WERI-Rb-1 (cell line): ENCODE measurements around the gene PRKAR1A.

Experiments used
- DNase-seq: peaks from one replicate; pipeline ENCODE4 v3.0.0-alpha.2; 2020
- H3K27ac ChIP-seq: fragments of 250-450 bp; sonication (Bioruptor Pico); 2 replicates; pipeline ENCODE4 v1.5.1; 2020; ENCODE audit warnings: mild to moderate bottlenecking, moderate library complexity
- H3K27me3 ChIP-seq: fragments of 250-450 bp; sonication (Bioruptor Pico); 2 replicates; pipeline ENCODE4 v1.5.1; 2021; ENCODE audit warnings: mild to moderate bottlenecking, low read depth, moderate library complexity; ENCODE audit not compliant: insufficient read depth, severe bottlenecking
- H3K36me3 ChIP-seq: fragments of 250-450 bp; sonication (Bioruptor Pico); 2 replicates; pipeline ENCODE4 v1.5.1; 2020; ENCODE audit warnings: mild to moderate bottlenecking, moderate library complexity
- H3K4me3 ChIP-seq: 2 replicates; pipeline ENCODE4 v1.5.1; 2011; ENCODE audit warnings: low read depth, mild to moderate bottlenecking, control low read depth, low read length
- H3K9me3 ChIP-seq: fragments of 250-450 bp; sonication (Bioruptor Pico); 2 replicates; pipeline ENCODE4 v1.5.1; 2021; ENCODE audit warnings: mild to moderate bottlenecking, moderate library complexity; ENCODE audit not compliant: severe bottlenecking
- TF ChIP-seq, protein P1 (sequence below): IDR thresholded peaks from 2 replicates; pipeline ENCODE4 v1.5.1; 2011; ENCODE audit warnings: low read depth, mild to moderate bottlenecking, control low read depth, inconsistent platforms, low read length

The PRKAR1A gene

GRCh38 chr17:68519911-68520310 is 7.7 kb downstream of the PRKAR1A start:
- Histone ChIP-seq H3K27me3 (no peaks in the 10 kb centered on the region), H3K4me3 (no peak overlapping the region), H3K36me3 (peaks cover 90% of the 10 kb centered on the region), H3K9me3 (no peaks in the 10 kb centered on the region), H3K27ac (no peak overlapping the region)
- TF ChIP-seq, protein P1, sequence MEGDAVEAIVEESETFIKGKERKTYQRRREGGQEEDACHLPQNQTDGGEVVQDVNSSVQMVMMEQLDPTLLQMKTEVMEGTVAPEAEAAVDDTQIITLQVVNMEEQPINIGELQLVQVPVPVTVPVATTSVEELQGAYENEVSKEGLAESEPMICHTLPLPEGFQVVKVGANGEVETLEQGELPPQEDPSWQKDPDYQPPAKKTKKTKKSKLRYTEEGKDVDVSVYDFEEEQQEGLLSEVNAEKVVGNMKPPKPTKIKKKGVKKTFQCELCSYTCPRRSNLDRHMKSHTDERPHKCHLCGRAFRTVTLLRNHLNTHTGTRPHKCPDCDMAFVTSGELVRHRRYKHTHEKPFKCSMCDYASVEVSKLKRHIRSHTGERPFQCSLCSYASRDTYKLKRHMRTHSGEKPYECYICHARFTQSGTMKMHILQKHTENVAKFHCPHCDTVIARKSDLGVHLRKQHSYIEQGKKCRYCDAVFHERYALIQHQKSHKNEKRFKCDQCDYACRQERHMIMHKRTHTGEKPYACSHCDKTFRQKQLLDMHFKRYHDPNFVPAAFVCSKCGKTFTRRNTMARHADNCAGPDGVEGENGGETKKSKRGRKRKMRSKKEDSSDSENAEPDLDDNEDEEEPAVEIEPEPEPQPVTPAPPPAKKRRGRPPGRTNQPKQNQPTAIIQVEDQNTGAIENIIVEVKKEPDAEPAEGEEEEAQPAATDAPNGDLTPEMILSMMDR = no peak
- DNase-seq = no peak

- no peak overlapping the region for H3K4me3 ChIP-seq
- no peaks in the 10 kb centered on the region for H3K27me3 ChIP-seq
- TF ChIP-seq, protein P1 = no peak
- no peaks in the 10 kb centered on the region for H3K9me3 ChIP-seq
- no peak overlapping the region for H3K27ac ChIP-seq
- H3K36me3 ChIP-seq = peaks cover 90% of the 10 kb centered on the region
- no peak for DNase-seq
Observed at GRCh38 chr17:68522266-68522665, 10.0 kb downstream of the PRKAR1A start.

DNA sequence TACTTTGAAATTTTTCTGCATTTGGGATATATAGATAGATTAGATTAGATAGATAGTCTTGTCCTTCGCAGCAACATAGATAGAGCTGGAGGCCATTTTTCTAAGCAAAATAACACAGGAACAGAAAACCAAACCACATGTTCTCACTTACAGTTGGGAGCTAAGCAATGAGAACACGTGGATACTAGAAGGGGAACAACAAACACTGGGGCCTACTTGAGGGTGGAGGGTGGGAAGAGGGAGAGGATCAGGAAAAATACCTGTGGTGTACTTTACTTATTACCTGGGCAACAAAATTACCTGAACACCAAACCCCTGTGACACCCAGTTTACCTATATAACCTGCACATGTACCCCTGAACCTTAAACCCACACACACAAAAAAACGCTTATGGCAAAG is 14.3 kb downstream of the PRKAR1A start:
- no peak overlapping the region for H3K27ac ChIP-seq
- DNase-seq = no peak

DNA sequence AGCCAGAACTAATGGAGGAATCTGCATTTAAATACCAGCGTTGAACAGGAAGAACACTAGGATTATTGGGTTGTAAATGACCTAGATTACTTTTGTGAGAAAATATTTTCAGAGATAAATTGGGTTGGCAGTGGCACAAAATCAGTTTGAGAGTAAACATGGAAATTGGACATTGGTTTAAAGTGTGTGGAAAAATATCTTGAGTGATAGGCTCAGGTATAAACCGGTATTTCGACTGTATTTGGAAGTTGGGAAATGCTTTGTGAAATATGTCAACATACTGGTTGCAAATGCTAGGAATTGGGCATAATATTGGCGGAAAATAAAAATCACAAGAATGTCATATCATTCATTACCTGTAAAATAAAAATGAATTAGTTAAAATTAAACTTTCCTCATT is 15.1 kb downstream of the PRKAR1A start:
- H3K9me3 ChIP-seq = no peaks in the 10 kb centered on the region
- no peak for DNase-seq
- no peak overlapping the region for H3K4me3 ChIP-seq
- H3K27ac ChIP-seq = no peak overlapping the region
- peaks cover 96% of the 10 kb centered on the region for H3K36me3 ChIP-seq
- TF ChIP-seq, protein P1 = no peak
- no peaks in the 10 kb centered on the region for H3K27me3 ChIP-seq

More for the DNA sequence above, 14.3 kb downstream of the PRKAR1A start:
- no peak overlapping the region for H3K4me3 ChIP-seq
- H3K36me3 ChIP-seq = peaks cover 97% of the 10 kb centered on the region
- no peaks in the 10 kb centered on the region for H3K27me3 ChIP-seq
- TF ChIP-seq, protein P1 = no peak
- no peaks in the 10 kb centered on the region for H3K9me3 ChIP-seq

- no peaks in the 10 kb centered on the region for H3K9me3 ChIP-seq
- H3K36me3 ChIP-seq = peaks cover 92% of the 10 kb centered on the region
- no peaks in the 10 kb centered on the region for H3K27me3 ChIP-seq
- H3K4me3 ChIP-seq = no peak overlapping the region
- no peak for DNase-seq
- TF ChIP-seq, protein P1 = no peak
- H3K27ac ChIP-seq = no peak overlapping the region
Observed at GRCh38 chr17:68531252-68531651, 19.0 kb downstream of the PRKAR1A start.

DNA sequence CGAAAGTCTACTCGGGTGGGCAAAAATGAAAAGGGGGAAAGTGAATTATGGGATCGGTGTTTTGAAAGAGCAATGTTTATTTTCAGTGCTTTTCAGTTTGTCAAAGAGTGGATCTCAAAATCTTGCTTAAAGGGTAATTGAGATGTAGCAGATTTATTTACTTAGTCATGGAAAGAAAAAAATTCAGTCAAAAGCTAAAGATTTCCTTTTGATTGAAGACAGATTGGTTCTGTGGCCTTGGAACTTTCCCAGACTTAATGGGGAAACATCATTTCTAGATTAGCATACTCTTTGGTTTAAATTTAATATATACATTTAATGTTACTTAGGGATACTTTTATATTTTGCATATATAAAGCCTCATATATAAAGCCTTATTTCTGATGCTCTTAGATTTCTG is 20.6 kb downstream of the PRKAR1A start:
- Histone ChIP-seq H3K9me3 (no peaks in the 10 kb centered on the region), H3K4me3 (no peak overlapping the region), H3K27ac (no peak overlapping the region), H3K27me3 (no peaks in the 10 kb centered on the region), H3K36me3 (peaks cover 87% of the 10 kb centered on the region)
- TF ChIP-seq, protein P1 = no peak
- DNase-seq = no peak
